Activated CD4-positive, alpha-beta T cell treated with anti-CD3 and anti-CD28 coated beads for 24 hours (primary cell): Measurements from ENCODE around the gene CAPN14.

Source experiments
- DNase-seq, 2 donors: peaks; one replicate each; pipeline ENCODE4 v3.0.0-alpha.2; 2020; ENCODE audit warnings: low read depth in 2 of 2

Gene CAPN14

GRCh38 chr2:31217465-31218200 lies at the start of gene CAPN14:
Gene CAPN14, minus strand, starts transcription at chr2:31217515. Its CDS starts 12,068 bp downstream, at chr2:31205447.
- no peak for DNase-seq

GRCh38 chr2:31266804-31267203 lies 49.5 kb upstream of the CAPN14 start:
- DNase-seq: no peak

- DNase-seq: no peak
These were observed 47.9 kb upstream of the CAPN14 start for GRCh38 chr2:31265234-31265633.

GRCh38 chr2:31263636-31264190 lies 46.4 kb upstream of the CAPN14 start:
- no peak for DNase-seq

- DNase-seq: no peak
These were observed 43.6 kb upstream of the CAPN14 start for GRCh38 chr2:31260870-31261269.

- DNase-seq: no peak
These were observed 41.8 kb upstream of the CAPN14 start for GRCh38 chr2:31259075-31259474.

- no peak for DNase-seq
These were observed 41.0 kb upstream of the CAPN14 start for GRCh38 chr2:31258351-31258750.

GRCh38 chr2:31256611-31257382 lies 39.5 kb upstream of the CAPN14 start:
- DNase-seq: no peak

- DNase-seq: no peak
These were observed 38.7 kb upstream of the CAPN14 start for GRCh38 chr2:31255911-31256571.

- no peak for DNase-seq
These were observed 37.2 kb upstream of the CAPN14 start for GRCh38 chr2:31254237-31255203.

GRCh38 chr2:31253356-31254131 lies 36.2 kb upstream of the CAPN14 start:
- no peak for DNase-seq

GRCh38 chr2:31251851-31252250 lies 34.5 kb upstream of the CAPN14 start:
- no peak for DNase-seq

- no peak for DNase-seq
These were observed 33.7 kb upstream of the CAPN14 start for GRCh38 chr2:31251018-31251417.

GRCh38 chr2:31249009-31249690 lies 31.8 kb upstream of the CAPN14 start:
- DNase-seq: no peak

- no peak for DNase-seq
These were observed 30.8 kb upstream of the CAPN14 start for GRCh38 chr2:31248139-31248538.

- no peak for DNase-seq
These were observed 30.4 kb upstream of the CAPN14 start for GRCh38 chr2:31247711-31248110.

- DNase-seq: no peak
These were observed 29.0 kb upstream of the CAPN14 start for GRCh38 chr2:31246184-31246852.

- no peak for DNase-seq
These were observed 26.8 kb upstream of the CAPN14 start for GRCh38 chr2:31244101-31244500.

- no peak for DNase-seq
These were observed 25.7 kb upstream of the CAPN14 start for GRCh38 chr2:31243053-31243452.
